Hematopoietic multipotent progenitor cell treated with erythropoietin and hydrocortisone succinate and interleukin-3 and kit ligand, for 8 days (in vitro differentiated cells): ENCODE results near the gene FMN1.
A peak's percentile ranks its signal among the peaks of the same experiment; 100 is the strongest.

Source experiments
- DNase-seq: peaks from one replicate; pipeline ENCODE4 v3.0.0-alpha.2; 2015

Gene FMN1

DNA sequence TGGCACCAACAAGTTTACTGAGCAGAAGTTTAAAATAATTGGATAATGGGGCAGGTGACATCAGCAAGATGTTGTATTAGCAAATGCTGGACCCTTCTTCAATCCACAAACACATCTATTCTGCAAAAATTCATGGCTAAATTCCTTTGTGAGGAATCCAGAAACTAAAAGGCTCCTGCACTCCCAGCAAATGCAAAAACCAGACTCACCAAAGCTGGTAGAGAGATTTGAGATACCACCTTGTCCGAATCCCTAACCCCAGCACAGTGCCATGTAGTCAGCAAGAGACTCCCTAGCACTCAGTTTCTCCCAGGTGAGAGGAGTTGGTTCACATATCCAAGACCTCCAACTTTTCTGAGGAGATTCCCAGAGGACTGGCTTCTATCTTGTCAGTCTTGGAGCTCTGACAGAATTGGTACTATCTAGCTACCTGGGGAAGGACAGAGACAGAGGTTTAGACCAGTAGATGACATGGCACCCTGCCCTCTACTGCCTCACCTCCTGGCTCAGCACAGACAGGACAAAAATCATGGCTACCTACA, 454.9 kb downstream of the FMN1 start:
- no peak for DNase-seq

DNA sequence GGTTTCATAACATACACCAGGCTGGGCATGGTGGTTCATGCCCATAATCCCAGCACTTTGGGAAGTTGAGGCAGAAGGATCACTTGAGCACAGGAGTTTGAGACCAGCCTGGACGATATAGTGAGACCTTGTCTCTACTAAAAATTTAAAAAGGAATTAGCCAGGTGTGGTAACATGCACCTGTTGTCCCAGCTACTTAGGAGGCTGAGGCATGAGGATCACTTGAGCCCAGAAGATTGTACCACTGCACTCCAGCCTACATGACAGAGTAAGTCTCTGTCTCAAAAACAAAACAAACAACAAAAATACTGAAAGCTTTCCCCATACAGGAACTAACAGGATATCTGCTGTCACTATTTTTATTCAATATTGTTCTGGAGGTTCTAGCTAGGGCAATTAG, 455.8 kb downstream of the FMN1 start:
- DNase-seq: no peak

DNA sequence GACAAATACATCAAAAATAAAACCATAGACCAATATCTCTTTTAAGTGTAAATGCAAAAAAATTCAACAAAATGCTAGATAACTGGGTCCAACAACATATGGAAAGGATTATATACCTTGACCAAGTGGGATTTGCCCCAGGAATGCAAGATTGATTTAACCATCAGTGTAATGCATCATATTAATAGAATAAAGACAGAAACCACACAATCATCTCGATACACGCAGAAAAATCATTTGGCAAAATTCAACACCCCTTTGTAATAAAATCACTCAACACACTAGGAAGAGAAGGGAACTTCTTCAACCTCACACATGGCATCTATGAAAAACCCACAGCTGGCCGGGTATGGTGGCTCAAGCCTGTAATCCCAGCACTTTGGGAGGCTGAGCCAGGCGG, 457.2 kb downstream of the FMN1 start:
- no peak for DNase-seq

DNA sequence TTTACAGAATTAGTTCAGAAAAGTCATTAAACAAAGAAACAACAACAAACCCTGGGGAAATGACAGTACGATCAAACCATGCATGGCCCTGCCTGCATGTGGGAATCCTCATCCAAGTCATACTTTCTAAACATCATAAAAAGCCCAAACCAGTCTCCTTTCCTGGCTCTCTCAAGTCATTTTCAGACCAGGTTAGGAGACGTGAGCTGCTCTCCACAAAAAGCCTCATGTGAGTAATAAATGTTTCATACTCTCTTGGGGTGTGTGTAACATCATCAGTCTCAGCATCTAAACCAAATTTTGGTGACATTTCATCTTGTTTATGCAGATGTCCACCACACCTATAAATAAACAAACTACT, 457.8 kb downstream of the FMN1 start:
- no peak for DNase-seq

GRCh38 chr15:32735989-32736700, 458.4 kb downstream of the FMN1 start:
- DNase-seq: no peak

- DNase-seq: no peak
Observed at GRCh38 chr15:32733281-32733680, 461.2 kb downstream of the FMN1 start.

GRCh38 chr15:32732574-32733157, 461.8 kb downstream of the FMN1 start:
- DNase-seq: no peak

- peak; percentile 65 for DNase-seq
Observed at GRCh38 chr15:32730677-32731654, 463.5 kb downstream of the FMN1 start.

DNA sequence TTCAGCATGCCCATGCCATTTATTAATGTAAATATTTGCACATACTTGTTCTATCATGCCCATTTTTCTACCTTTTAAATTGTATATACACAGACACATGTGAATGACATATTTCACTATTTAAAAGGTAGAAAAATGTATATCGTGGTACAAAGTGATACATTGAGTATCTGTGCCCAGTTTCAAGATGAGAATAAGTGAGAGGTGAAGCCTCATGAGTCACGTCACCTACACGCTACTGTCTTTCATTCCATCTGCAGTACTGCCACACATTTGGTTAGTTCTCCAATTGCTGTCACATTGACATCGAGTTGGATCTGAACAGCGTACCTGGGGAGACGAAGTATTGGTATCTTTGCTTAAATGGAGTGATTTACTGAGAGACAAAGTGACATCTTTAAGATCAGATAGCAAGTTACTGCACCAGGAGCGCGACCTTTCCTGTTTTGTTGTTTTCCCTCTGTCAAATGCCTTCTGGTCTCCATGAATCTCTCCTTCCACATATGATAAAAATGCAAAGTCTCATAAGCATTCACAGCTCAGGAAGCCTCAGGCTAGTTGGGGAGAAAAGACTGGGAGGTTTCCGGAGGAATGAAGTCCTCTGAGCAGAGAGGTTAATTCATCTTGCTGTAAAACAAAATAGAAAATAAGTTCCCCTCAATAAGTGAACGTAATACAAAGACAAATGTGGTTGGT, 464.7 kb downstream of the FMN1 start:
- DNase-seq: no peak

GRCh38 chr15:32723171-32723948, 471.2 kb downstream of the FMN1 start:
- no peak for DNase-seq

DNA sequence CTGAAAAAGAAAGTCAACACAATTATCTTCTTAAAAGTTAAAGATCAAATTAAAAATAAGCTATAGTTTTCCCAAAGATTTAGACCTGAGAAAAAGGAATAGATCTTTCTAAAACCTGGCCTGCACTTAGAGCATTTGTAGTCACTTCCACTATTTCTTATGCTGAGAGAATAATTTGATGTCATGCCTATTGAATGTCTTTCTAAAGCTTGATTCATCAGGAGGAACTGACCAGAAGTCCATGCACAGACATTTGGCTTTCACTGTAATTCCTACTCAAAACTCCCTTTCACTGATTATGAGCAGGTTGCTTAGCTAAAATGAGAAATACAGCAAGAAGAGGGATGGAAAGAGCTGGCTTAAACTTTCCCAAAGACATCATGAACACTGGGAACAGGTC, 472.4 kb downstream of the FMN1 start:
- no peak for DNase-seq

DNA sequence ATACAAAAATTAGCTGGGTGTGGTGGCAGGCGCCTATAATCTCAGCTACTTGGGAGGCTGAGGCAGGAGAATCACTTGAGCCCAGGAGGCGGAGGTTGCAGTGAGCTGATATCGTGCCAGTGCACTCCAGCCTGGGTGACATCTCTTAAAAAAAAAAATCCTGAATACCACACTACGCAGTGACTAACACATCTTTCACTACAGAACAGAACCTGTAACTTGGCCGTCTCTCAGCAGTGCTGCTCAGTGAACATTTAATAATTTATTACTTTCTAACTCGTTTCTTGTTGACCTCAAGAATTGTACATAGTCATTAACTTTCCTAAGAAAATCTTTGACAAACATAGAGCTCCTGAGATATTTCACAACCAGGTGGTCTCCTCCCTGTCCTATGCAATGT, 472.9 kb downstream of the FMN1 start:
- no peak for DNase-seq

DNA sequence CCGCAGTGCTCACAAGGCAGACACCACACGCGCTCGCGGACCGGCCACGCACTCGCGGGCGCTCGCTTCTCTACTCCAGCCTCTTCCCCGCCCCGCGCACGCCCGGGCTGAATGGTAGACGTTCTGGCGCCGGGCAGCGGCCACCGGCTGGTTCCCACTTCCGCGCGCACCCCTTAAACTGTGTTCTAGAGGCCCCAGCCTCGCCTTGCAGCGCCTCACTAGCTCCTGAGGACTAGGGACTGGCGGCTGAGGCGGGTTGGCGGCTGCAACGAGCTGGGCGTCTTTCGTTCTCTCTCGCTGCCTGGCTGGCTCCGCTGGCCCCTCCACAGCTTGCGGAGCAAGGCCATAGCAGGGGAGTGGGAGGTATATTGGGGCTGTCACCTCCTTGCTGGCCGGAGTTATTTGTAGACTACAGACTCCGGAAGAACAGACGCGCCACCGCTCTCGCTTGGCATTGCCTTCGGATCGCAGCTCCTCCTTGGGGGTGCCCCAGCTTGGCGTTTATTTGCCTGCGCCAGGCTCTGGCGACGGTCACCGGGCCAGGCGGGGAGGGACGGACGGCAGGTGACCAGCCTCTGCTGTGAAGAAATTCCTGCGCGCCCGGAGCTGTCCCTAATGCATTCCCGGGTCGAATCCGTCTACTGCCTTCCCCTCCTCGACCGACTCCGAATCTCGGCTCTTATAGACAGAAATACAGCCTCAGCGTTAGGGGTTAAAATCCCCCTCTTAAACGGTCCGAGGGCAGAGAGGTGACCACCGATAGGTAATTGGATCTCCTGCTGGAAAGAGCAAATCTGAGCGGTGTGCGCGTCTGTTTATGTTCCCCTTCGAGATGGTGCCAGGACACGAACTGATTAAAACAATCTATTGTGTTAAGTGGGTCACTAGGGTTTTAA, 475.4 kb downstream of the FMN1 start:
- DNase-seq: no peak

DNA sequence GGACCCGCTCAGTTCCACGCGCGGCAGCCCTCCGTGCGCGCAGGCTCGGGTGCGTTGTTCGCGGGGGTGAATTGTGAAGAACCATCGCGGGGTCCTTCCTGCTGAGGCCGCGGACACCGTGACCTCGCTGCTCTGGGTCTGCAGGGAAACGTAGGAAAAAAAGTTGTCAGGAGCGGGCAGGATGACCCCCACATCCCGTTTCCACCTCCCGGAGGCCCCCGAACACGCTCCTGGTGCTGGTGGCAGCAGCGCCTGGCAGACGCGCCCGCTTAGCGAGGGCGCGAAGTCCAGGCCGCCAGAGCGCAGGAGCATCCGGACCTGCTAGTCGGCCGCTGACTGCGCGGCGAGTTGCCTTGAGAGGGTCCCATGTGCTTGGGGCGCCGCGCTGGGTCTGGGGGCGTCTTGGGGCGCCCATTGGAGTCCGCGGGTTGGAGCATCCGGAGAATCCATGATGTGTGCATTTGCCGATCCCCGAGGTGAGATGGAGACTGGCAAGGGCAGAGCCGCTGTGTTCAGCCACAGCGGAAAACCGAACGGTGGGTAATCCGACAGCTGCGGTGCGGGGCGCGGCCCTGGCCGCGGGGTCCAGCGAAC, 476.2 kb downstream of the FMN1 start:
- no peak for DNase-seq

- no peak for DNase-seq
Observed at GRCh38 chr15:32717426-32718226, 476.9 kb downstream of the FMN1 start, which contains the start of gene GREM1. TSS of gene GREM1 (plus strand) at chr15:32718004. CDS start at chr15:32730691, 12,687 bp downstream.

GRCh38 chr15:32716915-32717425, 477.5 kb downstream of the FMN1 start:
- no peak for DNase-seq

DNA sequence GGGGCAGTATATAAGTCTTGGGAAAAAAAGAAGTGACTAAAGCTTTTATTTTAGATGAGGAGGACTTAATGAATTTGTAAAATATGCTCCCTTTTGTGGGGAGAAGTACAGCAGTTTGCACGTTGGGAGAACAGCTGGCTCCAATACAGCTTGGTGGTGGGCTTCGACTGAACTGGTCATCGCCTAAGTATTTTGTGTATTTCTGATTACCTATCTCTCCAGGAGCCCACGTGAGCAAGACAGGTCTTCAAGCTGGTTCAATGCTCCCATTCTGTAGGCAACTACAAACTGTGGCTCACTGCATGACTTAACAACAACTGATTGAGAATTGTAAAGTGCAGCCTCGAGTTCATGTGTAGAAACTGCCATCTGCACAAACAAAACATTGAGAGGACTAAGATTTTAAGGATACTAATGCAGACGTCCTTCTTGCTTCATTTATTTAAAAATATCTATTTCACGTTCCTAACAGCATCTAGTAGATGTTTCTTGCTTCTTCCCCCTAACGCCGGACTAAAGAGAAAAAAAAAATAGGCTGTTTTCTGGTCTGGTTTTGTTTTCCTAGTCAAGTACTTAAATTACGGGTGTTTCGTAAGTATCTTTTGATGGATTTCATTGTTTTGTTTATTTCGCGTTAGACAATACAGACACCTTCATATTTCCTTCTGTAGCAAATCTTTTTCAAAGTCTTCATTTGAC, 478.1 kb downstream of the FMN1 start:
- DNase-seq: no peak
